SK-N-SH treated with all-trans-retinoic acid at 6 μM for 48 hours (cell line): ENCODE data around the gene GSE1.

Experiments
- ATAC-seq: fragments of 200-7000 bp; cut with Tn5 transposase; 3 replicates; pipeline ENCODE4 v1.9.1; 2020; ENCODE audit warnings: mild to moderate bottlenecking, moderate library complexity
- BACH2 ChIP-seq: fragments of 250-450 bp; sonication (Bioruptor Pico); IDR thresholded peaks from 2 replicates; pipeline ENCODE4 v1.9.0; 2021; ENCODE audit warnings: mild to moderate bottlenecking, borderline replicate concordance
- CSDC2 ChIP-seq: fragments of 250-450 bp; sonication (Bioruptor Pico); IDR thresholded peaks from 2 replicates; pipeline ENCODE4 v1.5.0; 2020; ENCODE audit warnings: mild to moderate bottlenecking, moderate library complexity
- CSRNP3 ChIP-seq: fragments of 250-450 bp; sonication (Bioruptor Pico); IDR thresholded peaks from 2 replicates; pipeline ENCODE4 v1.5.1; 2021; ENCODE audit warnings: mild to moderate bottlenecking, moderate library complexity
- ESRRG ChIP-seq: fragments of 250-450 bp; sonication (Bioruptor Pico); IDR thresholded peaks from 2 replicates; pipeline ENCODE4 v1.6.1; 2021; ENCODE audit warnings: mild to moderate bottlenecking
- GLIS3 ChIP-seq: fragments of 250-450 bp; sonication (Bioruptor Pico); IDR thresholded peaks from 2 replicates; pipeline ENCODE4 v1.5.0; 2020; ENCODE audit warnings: mild to moderate bottlenecking, moderate library complexity
- ISL1 ChIP-seq: fragments of 250-450 bp; sonication (Bioruptor Pico); IDR thresholded peaks from 2 replicates; pipeline ENCODE4 v2.1.2; 2022; ENCODE audit warnings: mild to moderate bottlenecking, moderate library complexity
- OSR1 ChIP-seq: fragments of 250-450 bp; sonication (Bioruptor Pico); IDR thresholded peaks from 2 replicates; pipeline ENCODE4 v1.8.0; 2022; ENCODE audit warnings: moderate library complexity, mild to moderate bottlenecking, inconsistent platforms
- PATZ1 ChIP-seq: fragments of 250-450 bp; sonication (Bioruptor Pico); IDR thresholded peaks from 2 replicates; pipeline ENCODE4 v1.8.0; 2020; ENCODE audit warnings: mild to moderate bottlenecking, moderate library complexity, borderline replicate concordance
- POU6F1 ChIP-seq: fragments of 250-450 bp; sonication (Bioruptor Pico); IDR thresholded peaks from 2 replicates; pipeline ENCODE4 v1.8.0; 2021; ENCODE audit warnings: low read depth, mild to moderate bottlenecking, moderate library complexity, borderline replicate concordance
- PPARA ChIP-seq: fragments of 250-450 bp; sonication (Bioruptor Pico); IDR thresholded peaks from 2 replicates; pipeline ENCODE4 v1.5.0; 2020; ENCODE audit warnings: mild to moderate bottlenecking, borderline replicate concordance
- RARB ChIP-seq: fragments of 250-450 bp; sonication (Bioruptor Pico); IDR thresholded peaks from 2 replicates; pipeline ENCODE4 v1.8.0; 2021; ENCODE audit warnings: mild to moderate bottlenecking, moderate library complexity
- SNAI2 ChIP-seq: fragments of 250-450 bp; sonication (Bioruptor Pico); IDR thresholded peaks from 2 replicates; pipeline ENCODE4 v1.5.0; 2020; ENCODE audit warnings: mild to moderate bottlenecking, moderate library complexity
- TCF4 ChIP-seq: fragments of 250-450 bp; sonication (Bioruptor Pico); IDR thresholded peaks from 2 replicates; pipeline ENCODE4 v1.8.0; 2021; ENCODE audit warnings: mild to moderate bottlenecking, moderate library complexity, borderline replicate concordance
- TOX ChIP-seq: fragments of 250-450 bp; sonication (Bioruptor Pico); IDR thresholded peaks from 2 replicates; pipeline ENCODE4 v1.8.0; 2021; ENCODE audit warnings: mild to moderate bottlenecking, moderate library complexity, borderline replicate concordance
- TSHZ2 ChIP-seq: fragments of 250-450 bp; sonication (Bioruptor Pico); IDR thresholded peaks from 2 replicates; pipeline ENCODE4 v1.5.0; 2020; ENCODE audit warnings: mild to moderate bottlenecking, moderate library complexity
- ZC3H10 ChIP-seq: fragments of 250-450 bp; sonication (Bioruptor Pico); IDR thresholded peaks from 2 replicates; pipeline ENCODE4 v1.5.1; 2021; ENCODE audit warnings: mild to moderate bottlenecking, moderate library complexity
- ZFP3 ChIP-seq: fragments of 250-450 bp; sonication (Bioruptor Pico); IDR thresholded peaks from 2 replicates; pipeline ENCODE4 v1.5.0; 2020; ENCODE audit warnings: mild to moderate bottlenecking, moderate library complexity
- ZFP30 ChIP-seq: fragments of 450-650 bp; formaldehyde crosslinking; IDR thresholded peaks from 2 replicates; pipeline ENCODE4 v1.5.0; 2022; ENCODE audit warnings: mild to moderate bottlenecking, moderate library complexity
- ZNF565 ChIP-seq: fragments of 450-650 bp; formaldehyde crosslinking; conservative IDR thresholded peaks from 2 replicates; pipeline ENCODE4 v1.5.0; 2020; ENCODE audit warnings: low read depth, mild to moderate bottlenecking, moderate library complexity
- ZNF8 ChIP-seq: fragments of 450-650 bp; formaldehyde crosslinking; IDR thresholded peaks from 2 replicates; pipeline ENCODE4 v1.5.0; 2020; ENCODE audit warnings: mild to moderate bottlenecking, moderate library complexity

Gene GSE1

GRCh38 chr16:85631802-85632393 lies 18.8 kb downstream of the GSE1 start:
- TF ChIP-seq ZFP3 (CRISPR knock-in tag) (no peak), ZC3H10 (CRISPR knock-in tag) (no peak), ESRRG (CRISPR knock-in tag) (no peak), TOX (CRISPR knock-in tag) (no peak), PATZ1 (CRISPR knock-in tag) (no peak), CSRNP3 (CRISPR knock-in tag) (no peak), TCF4 (no peak), ZFP30 (CRISPR knock-in tag) (no peak), POU6F1 (CRISPR knock-in tag) (no peak), ISL1 (CRISPR knock-in tag) (no peak), PPARA (CRISPR knock-in tag) (no peak), ZNF565 (CRISPR knock-in tag) (no peak), GLIS3 (CRISPR knock-in tag) (no peak), BACH2 (CRISPR knock-in tag) (no peak), OSR1 (CRISPR knock-in tag) (no peak)
- no peak for ATAC-seq

- no peak for ATAC-seq
- TF ChIP-seq OSR1 (CRISPR knock-in tag): no peak
- TF ChIP-seq TOX (CRISPR knock-in tag): no peak
- TF ChIP-seq SNAI2 (CRISPR knock-in tag): no peak
- no peak for TF ChIP-seq ZNF8 (CRISPR knock-in tag)
- TF ChIP-seq GLIS3 (CRISPR knock-in tag): no peak
- TF ChIP-seq ESRRG (CRISPR knock-in tag): no peak
- no peak for TF ChIP-seq POU6F1 (CRISPR knock-in tag)
- no peak for TF ChIP-seq ZNF565 (CRISPR knock-in tag)
Observed at GRCh38 chr16:85632709-85633437, 19.8 kb downstream of the GSE1 start.

GRCh38 chr16:85633438-85633743 lies 20.3 kb downstream of the GSE1 start:
- ATAC-seq: no peak
- TF ChIP-seq CSDC2 (no peak), ZNF565 (CRISPR knock-in tag) (no peak), TSHZ2 (CRISPR knock-in tag) (no peak), ZC3H10 (CRISPR knock-in tag) (no peak), RARB (no peak), BACH2 (CRISPR knock-in tag) (no peak)
- TF ChIP-seq, all 23 proteins: peak for 0
